ENCODE measurements around the gene GZMM.

The GZMM gene

GRCh38 chr19:535017-535835 lies 8.6 kb upstream of the GZMM start:
- DNase-seq: no peak

GRCh38 chr19:536031-536880 lies 7.6 kb upstream of the GZMM start:
- DNase-seq: no peak

- DNase-seq: no peak
Observed at GRCh38 chr19:536881-537404, 6.9 kb upstream of the GZMM start.

GRCh38 chr19:538641-539428 lies 5.0 kb upstream of the GZMM start:
- no peak for DNase-seq

- DNase-seq: no peak
Observed at GRCh38 chr19:539429-540030, 4.3 kb upstream of the GZMM start.

- no peak for DNase-seq
Observed at GRCh38 chr19:540867-541637, 2.8 kb upstream of the GZMM start.

GRCh38 chr19:541699-542098 lies 2.2 kb upstream of the GZMM start:
- no peak for DNase-seq

- no peak for DNase-seq
Observed at GRCh38 chr19:542173-542866, 1.5 kb upstream of the GZMM start.

GRCh38 chr19:547117-547516 lies 3.3 kb downstream of the GZMM start:
- DNase-seq: no peak

- no peak for DNase-seq
Observed at GRCh38 chr19:547836-548720, 4.2 kb downstream of the GZMM start.

- DNase-seq: no peak
Observed at GRCh38 chr19:548886-549830, 5.3 kb downstream of the GZMM start.

- DNase-seq: no peak
Observed at GRCh38 chr19:554817-555216, 11.0 kb downstream of the GZMM start.

GRCh38 chr19:555474-555808 lies 11.6 kb downstream of the GZMM start:
- DNase-seq: no peak

- DNase-seq: no peak
Observed at GRCh38 chr19:556611-557382, 12.9 kb downstream of the GZMM start.

- DNase-seq: no peak
Observed at GRCh38 chr19:558770-559439, 15.1 kb downstream of the GZMM start.

- no peak for DNase-seq
Observed at GRCh38 chr19:560121-560520, 16.3 kb downstream of the GZMM start.

GRCh38 chr19:566403-566802 lies 22.6 kb downstream of the GZMM start:
- DNase-seq: no peak

GRCh38 chr19:566844-567243 lies 23.0 kb downstream of the GZMM start:
- no peak for DNase-seq
